ENCODE results near the gene MIEN1. TPM values are rescaled to one million over a fixed set of nuclear protein-coding genes. Genes with fewer than 3 reads are reported as not detected.

Gene MIEN1
- total and polyA plus RNA-seq, 8 donors, result 9.3 to 312 (median 114) TPM

DNA sequence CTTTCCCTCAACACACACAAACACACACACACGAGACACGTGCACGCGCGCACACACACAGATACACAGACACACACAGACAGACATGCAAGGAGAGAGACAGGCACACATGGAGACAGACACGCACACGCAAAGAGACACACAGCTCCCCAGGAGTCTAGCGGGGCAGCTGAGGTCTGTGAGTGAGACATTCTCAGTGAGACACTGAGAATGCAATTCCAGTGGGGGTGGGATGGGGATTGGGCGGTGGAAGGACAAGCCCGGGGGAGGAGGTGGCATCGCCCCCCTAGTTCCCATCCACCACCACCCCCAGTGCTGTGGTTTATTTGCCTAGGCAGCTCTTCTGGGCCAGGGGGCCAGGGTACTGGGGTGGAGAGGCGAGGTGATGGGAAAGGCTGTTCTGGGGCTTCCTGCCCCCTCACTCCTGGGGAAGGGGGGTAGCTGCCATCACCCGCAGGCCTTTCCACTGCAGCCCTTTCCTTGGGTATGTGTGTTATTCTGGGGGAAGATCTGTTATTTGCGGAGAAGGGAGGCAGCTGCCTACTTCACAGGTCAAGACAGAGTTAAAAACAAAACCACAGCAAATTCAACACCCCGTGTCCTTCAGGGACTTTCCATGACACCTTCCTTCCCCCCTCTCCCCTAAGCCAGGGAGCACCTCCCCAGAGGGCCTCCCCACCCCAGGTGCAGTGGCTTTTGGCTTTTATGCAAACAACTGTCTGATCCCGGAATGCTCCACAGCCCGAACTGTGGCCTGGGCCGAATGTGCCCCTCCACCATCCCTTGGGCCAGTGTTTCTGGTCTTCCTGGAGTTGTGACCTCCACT, 25.4 kb upstream of the MIEN1 start:
- DNase-seq, result peak in 1 of 2 donors; percentile 42
- H3K9me3 ChIP-seq, result no peaks in the 10 kb centered on the region
- no peak for TF ChIP-seq EP300 (IDR thresholded peaks at IDR 0.05)
- TF ChIP-seq, protein P1, sequence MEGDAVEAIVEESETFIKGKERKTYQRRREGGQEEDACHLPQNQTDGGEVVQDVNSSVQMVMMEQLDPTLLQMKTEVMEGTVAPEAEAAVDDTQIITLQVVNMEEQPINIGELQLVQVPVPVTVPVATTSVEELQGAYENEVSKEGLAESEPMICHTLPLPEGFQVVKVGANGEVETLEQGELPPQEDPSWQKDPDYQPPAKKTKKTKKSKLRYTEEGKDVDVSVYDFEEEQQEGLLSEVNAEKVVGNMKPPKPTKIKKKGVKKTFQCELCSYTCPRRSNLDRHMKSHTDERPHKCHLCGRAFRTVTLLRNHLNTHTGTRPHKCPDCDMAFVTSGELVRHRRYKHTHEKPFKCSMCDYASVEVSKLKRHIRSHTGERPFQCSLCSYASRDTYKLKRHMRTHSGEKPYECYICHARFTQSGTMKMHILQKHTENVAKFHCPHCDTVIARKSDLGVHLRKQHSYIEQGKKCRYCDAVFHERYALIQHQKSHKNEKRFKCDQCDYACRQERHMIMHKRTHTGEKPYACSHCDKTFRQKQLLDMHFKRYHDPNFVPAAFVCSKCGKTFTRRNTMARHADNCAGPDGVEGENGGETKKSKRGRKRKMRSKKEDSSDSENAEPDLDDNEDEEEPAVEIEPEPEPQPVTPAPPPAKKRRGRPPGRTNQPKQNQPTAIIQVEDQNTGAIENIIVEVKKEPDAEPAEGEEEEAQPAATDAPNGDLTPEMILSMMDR (IDR thresholded peaks at IDR 0.05), result no peak
- TF ChIP-seq POLR2A (IDR thresholded peaks at IDR 0.05), result no peak
- no peak for TF ChIP-seq POLR2AphosphoS5 (IDR thresholded peaks at IDR 0.05)

DNA sequence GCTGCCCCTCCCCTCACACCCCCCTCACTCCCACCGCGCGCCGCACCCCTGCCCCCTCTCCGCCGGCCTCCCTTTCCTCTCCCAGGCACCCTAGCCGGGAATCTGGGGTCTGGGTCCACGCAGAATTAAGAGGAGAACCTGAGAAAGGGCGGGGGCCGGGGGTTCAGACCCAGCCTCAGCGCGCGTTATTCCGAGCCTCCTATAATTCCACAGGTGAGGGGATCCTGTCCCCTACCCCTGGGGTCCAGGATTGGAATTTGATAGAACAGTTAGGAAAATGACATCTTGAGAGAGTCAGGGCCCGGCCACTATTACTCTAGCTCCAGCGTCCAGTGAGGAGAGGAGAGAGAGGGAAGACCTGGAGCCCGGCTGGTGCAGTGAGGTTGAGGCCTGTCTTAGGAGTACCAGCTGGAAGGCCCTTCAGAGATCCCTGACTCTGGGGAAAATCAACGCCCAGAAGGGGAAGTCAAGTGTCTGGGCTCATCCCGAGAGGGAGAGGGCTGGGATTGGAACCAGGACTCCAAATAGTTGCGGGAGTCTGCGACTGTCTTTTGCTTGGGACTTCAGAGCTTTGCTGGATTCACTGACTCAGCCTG, 24.7 kb upstream of the MIEN1 start:
- no peaks in the 10 kb centered on the region for H3K9me3 ChIP-seq
- peak overlapping the region; percentile 64 to 72 (median 66) for H3K4me3 ChIP-seq
- peak overlapping the region; percentile 91 to 96 (median 96) for H3K27ac ChIP-seq
- DNase-seq, result peak in 1 of 2 donors; percentile 49
- no peaks in the 10 kb centered on the region for H3K36me3 ChIP-seq
- TF ChIP-seq, protein P1 (IDR thresholded peaks at IDR 0.05), result no peak
- TF ChIP-seq POLR2AphosphoS5 (IDR thresholded peaks at IDR 0.05) (no peak), POLR2A (IDR thresholded peaks at IDR 0.05) (no peak), EP300 (IDR thresholded peaks at IDR 0.05) (no peak)
- H3K27me3 ChIP-seq, result peaks cover 0 to under 1% (median 0%) of the 10 kb centered on the region in 3 donors
- WGBS, 5 donors, result 28 to 40% (median 31%) methylated on average over 16 to 21 of the region's 21 CpGs
- intact Hi-C loops (cut with DNase I; ENCODE audit: low total_unique reads), result loop anchor here (5.0 kb wide), 1 partner anchor 128 kb away; the partner anchor contains the start of gene PPP1R1B
- peaks cover 6 to 34% (median 22%) of the 10 kb centered on the region in 4 donors for H3K4me1 ChIP-seq

More for the DNA sequence above, 25.4 kb upstream of the MIEN1 start:
- WGBS, 5 donors, result 57 to 61% (median 60%) methylated on average over 18 of the region's 18 CpGs
- no peaks in the 10 kb centered on the region for H3K36me3 ChIP-seq
- H3K27me3 ChIP-seq, result peaks cover 0 to 7% (median 0%) of the 10 kb centered on the region in 3 donors
- intact Hi-C loops (cut with DNase I; ENCODE audit: low total_unique reads), result no loop called here
- H3K4me1 ChIP-seq, result peaks cover 6 to 27% (median 19%) of the 10 kb centered on the region in 4 donors
- H3K4me3 ChIP-seq, result no peak overlapping the region
- H3K27ac ChIP-seq, result peak overlapping the region; percentile 91 to 96 (median 96)

DNA sequence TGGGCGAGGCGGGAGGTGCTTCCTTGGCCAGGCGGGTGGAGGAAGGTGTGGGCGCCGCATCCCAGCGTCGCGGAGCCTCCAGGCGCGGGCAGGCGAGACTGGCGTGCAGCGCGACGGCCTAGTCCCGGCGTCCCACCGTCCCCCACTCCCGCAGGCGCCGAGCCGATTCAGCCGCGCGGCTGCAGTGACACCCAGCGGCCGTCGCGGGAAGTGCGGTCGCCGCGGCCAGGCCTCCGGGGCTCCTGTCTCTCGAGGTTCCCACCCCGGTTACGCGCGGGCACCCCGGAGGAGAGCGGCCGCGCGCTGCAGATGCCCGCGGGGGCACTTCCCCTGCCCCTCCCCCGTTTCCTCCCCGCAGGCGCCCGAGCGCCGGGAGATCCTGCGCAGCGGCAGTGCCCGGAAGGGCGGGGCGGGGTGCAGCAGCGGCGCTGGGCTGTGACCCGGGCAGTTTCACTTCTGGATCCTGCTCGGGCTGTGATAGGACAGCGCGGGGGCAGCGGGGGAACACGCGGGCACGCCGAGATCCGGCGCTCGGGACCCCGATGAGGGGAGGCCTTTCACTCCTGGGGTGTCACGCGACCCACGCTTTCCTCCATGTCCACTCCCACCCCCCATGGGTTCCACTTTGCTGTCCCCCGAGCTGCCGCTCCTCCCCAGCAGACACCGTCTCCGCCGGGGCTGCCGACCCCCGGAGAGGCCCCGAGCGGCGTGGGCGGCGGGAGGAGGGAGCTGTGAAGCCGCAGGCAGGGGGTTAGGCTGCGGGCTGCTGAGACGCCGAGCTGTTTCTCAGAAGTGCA, 24.0 kb upstream of the MIEN1 start:
- WGBS, 5 donors, result 0 to 2% (median 0%) methylated on average over 15 to 91 of the region's 91 CpGs
- intact Hi-C loops (cut with DNase I; ENCODE audit: low total_unique reads), result loop anchor here (5.0 kb wide), 1 partner anchor 127 kb away; the partner anchor contains the start of gene PPP1R1B
- TF ChIP-seq EP300 (IDR thresholded peaks at IDR 0.05) (no peak), POLR2A (IDR thresholded peaks at IDR 0.05) (peak in 1 of 4 donors; percentile 45), POLR2AphosphoS5 (IDR thresholded peaks at IDR 0.05) (peak; percentile 79 to 92 (median 86))
- TF ChIP-seq, protein P1 (IDR thresholded peaks at IDR 0.05), result peak in 6 of 7 experiments; percentile 66 to 99 (median 96)
- Histone ChIP-seq H3K9me3 (no peaks in the 10 kb centered on the region), H3K4me1 (peaks cover 6 to 36% (median 24%) of the 10 kb centered on the region in 4 donors), H3K4me3 (peak overlapping the region; percentile 64 to 72 (median 66)), H3K36me3 (no peaks in the 10 kb centered on the region), H3K27me3 (no peaks in the 10 kb centered on the region), H3K27ac (peak overlapping the region; percentile 91 to 96 (median 96))
- peak; percentile 96 to 97 for DNase-seq

Data from stomach (tissue), 9 donors.